NT2/D1 (cell line): ENCODE measurements around the gene ADAMTS16.

Experiments
- YY1 ChIP-seq: IDR thresholded peaks from 2 replicates; pipeline ENCODE4 v1.6.1; 2011; ENCODE audit not compliant: insufficient read length, insufficient read depth
- ZNF274 ChIP-seq: IDR thresholded peaks from 2 replicates; pipeline ENCODE4 v1.6.1; 2011; ENCODE audit warnings: mild to moderate bottlenecking, low read depth, low read length

GRCh38 chr5:5339257-5339656, 199.1 kb downstream of the ADAMTS16 start:
- TF ChIP-seq ZNF274: no peak
- TF ChIP-seq YY1: no peak
